HCT116 (cell line): ENCODE results near the gene KLHL9. TPM values are rescaled to one million over a fixed set of nuclear protein-coding genes. Genes with fewer than 3 reads are reported as not detected.

Experiments
- ATAC-seq: fragments of 200-7000 bp; cut with Tn5 transposase; 2 replicates; pipeline ENCODE4 v1.9.1; 2020; ENCODE audit warnings: mild to moderate bottlenecking, moderate library complexity
- BruUV-seq: library from RNA; stranded (reverse); fragments of 400-500 nt; replicated peaks from 2 replicates; lab custom pipeline; 2021; lab: Mats Ljungman, UMichigan
- CTCF ChIA-PET: fragments of 300-600 bp; sonication (Branson Sonifier 250); formaldehyde crosslinking; loops from one replicate; lab custom pipeline; 2021; ENCODE audit warnings: antibody characterized with exemption; lab: Charles Lee
- POLR2A ChIA-PET: fragments of 300-600, 350-600 bp; sonication (Branson Sonifier 250); formaldehyde crosslinking; loops from one replicate; lab custom pipeline; 2021; ENCODE audit warnings: antibody characterized with exemption; lab: Charles Lee
- RAD21 ChIA-PET, 2 experiments: fragments of 300-600 bp; sonication (Branson Sonifier 250); formaldehyde crosslinking; loops; one replicate each; lab custom pipeline; 2023; ENCODE audit warnings: low total read pairs in 2 of 2; ENCODE audit not compliant: uncharacterized antibody in 2 of 2, unreplicated experiment in 2 of 2, low non-redundant PET in 1 of 2; lab: Charles Lee
- DNase-seq: peaks from one replicate; pipeline ENCODE4 v3.0.0-alpha.2; 2010; ENCODE audit warnings: low read depth, low spot score
- H2AFZ ChIP-seq: fragments of 200-600 bp; shearing (Covaris generic), sonication (generic); 2 replicates; pipeline ENCODE4 v1.6.1; 2017; ENCODE audit warnings: low read depth, mixed run types, mixed read lengths, antibody characterized with exemption, low read length; ENCODE audit not compliant: poor library complexity, severe bottlenecking
- H3K27ac ChIP-seq: 2 replicates; pipeline ENCODE4 v1.5.1; 2012; ENCODE audit warnings: low read depth, low read length
- H3K27me3 ChIP-seq: fragments of 200-600 bp; sonication (generic); 2 replicates; pipeline ENCODE4 v1.6.1; 2016; ENCODE audit warnings: mixed run types, low read length, mixed read lengths; ENCODE audit not compliant: insufficient read depth
- H3K36me3 ChIP-seq, 2 experiments: fragments of 200-500 bp in 1 of 2; fragments of 200-600 bp in 1 of 2; sonication (Bioruptor generic) in 1 of 2; sonication (generic) in 1 of 2; 2 replicates each; pipeline versions ENCODE4 v1.5.1 to v1.6.1; 2014 to 2016; ENCODE audit warnings: low read length in 2 of 2, inconsistent platforms in 1 of 2, mixed read lengths in 1 of 2, mixed run types in 1 of 2; ENCODE audit not compliant: insufficient read depth in 2 of 2, control insufficient read depth in 1 of 2
- H3K4me1 ChIP-seq, 2 experiments: fragments of 200-600 bp in 1 of 2; sonication (generic) in 1 of 2; 2 replicates each; pipeline versions ENCODE4 v1.5.1 to v1.6.1; 2012 to 2017; ENCODE audit warnings: low read length in 2 of 2, inconsistent platforms in 1 of 2, mild to moderate bottlenecking in 1 of 2, mixed read lengths in 1 of 2, mixed run types in 1 of 2, moderate library complexity in 1 of 2; ENCODE audit not compliant: insufficient read depth in 2 of 2, control insufficient read depth in 1 of 2
- H3K4me2 ChIP-seq: fragments of 200-600 bp; sonication (generic); 2 replicates; pipeline ENCODE4 v1.6.1; 2017; ENCODE audit warnings: mixed run types, low read length, mixed read lengths
- H3K4me3 ChIP-seq, 2 experiments: fragments of 200-600 bp in 1 of 2; sonication (generic) in 1 of 2; replicated peaks in 1 of 2; 2 replicates each; pipeline ENCODE4 v1.5.1; 2011 to 2016; ENCODE audit warnings: low read length in 2 of 2, control low read depth in 1 of 2, low read depth in 1 of 2, mild to moderate bottlenecking in 1 of 2, mixed read lengths in 1 of 2, mixed run types in 1 of 2
- H3K79me2 ChIP-seq: fragments of 200-600 bp; sonication (generic); 2 replicates; pipeline ENCODE4 v1.6.1; 2017; ENCODE audit warnings: mild to moderate bottlenecking, mixed run types, low read length, moderate library complexity, mixed read lengths; ENCODE audit not compliant: insufficient read depth
- H3K9ac ChIP-seq: fragments of 200-600 bp; sonication (generic); 2 replicates; pipeline ENCODE4 v1.6.1; 2016; ENCODE audit warnings: low read length, mixed read lengths
- H3K9me2 ChIP-seq: fragments of 200-600 bp; sonication (generic), shearing (Covaris generic); 2 replicates; pipeline ENCODE4 v1.6.1; 2017; ENCODE audit warnings: mixed run types, mild to moderate bottlenecking, moderate library complexity; ENCODE audit not compliant: insufficient read depth
- H3K9me3 ChIP-seq, 2 experiments: fragments of 200-500 bp in 1 of 2; fragments of 200-600 bp in 1 of 2; sonication (Bioruptor generic) in 1 of 2; sonication (generic) in 1 of 2; 2 replicates each; pipeline ENCODE4 v1.6.1; 2014 to 2017; ENCODE audit warnings: low read length in 2 of 2, mixed read lengths in 2 of 2, inconsistent platforms in 1 of 2, low read depth in 1 of 2, mild to moderate bottlenecking in 1 of 2, mixed run types in 1 of 2, moderate library complexity in 1 of 2; ENCODE audit not compliant: control insufficient read depth in 1 of 2, insufficient read depth in 1 of 2
- H4K20me1 ChIP-seq: fragments of 200-600 bp; sonication (generic), shearing (Covaris generic); 2 replicates; pipeline ENCODE4 v1.6.1; 2017; ENCODE audit warnings: mixed run types, mild to moderate bottlenecking, moderate library complexity; ENCODE audit not compliant: insufficient read depth
- EGR1 ChIP-seq: IDR thresholded peaks from 2 replicates; pipeline ENCODE4 v1.6.1; 2012; ENCODE audit warnings: low read depth
- EZH2 ChIP-seq: fragments of 200-600 bp; sonication (generic); IDR thresholded peaks from 2 replicates; pipeline ENCODE4 v1.6.1; 2017; ENCODE audit warnings: antibody characterized with exemption, mixed run types
- EZH2phosphoT487 ChIP-seq: fragments of 200-600 bp; IDR thresholded peaks from 2 replicates; pipeline ENCODE4 v1.6.1; 2018; ENCODE audit warnings: antibody characterized with exemption, borderline replicate concordance
- FOSL1 ChIP-seq: IDR thresholded peaks from 2 replicates; pipeline ENCODE4 v1.6.1; 2012; ENCODE audit warnings: low read depth
- POLR2A ChIP-seq: IDR thresholded peaks from 2 replicates; pipeline ENCODE4 v1.7.0; 2011; ENCODE audit warnings: borderline replicate concordance; ENCODE audit not compliant: insufficient read depth, insufficient read length; ENCODE audit errors: extremely low read depth
- POLR2AphosphoS5 ChIP-seq: IDR thresholded peaks from 2 replicates; pipeline ENCODE4 v1.6.1; 2011; ENCODE audit warnings: mild to moderate bottlenecking, low read depth, low read length, moderate library complexity
- SIN3A ChIP-seq: IDR thresholded peaks from 2 replicates; pipeline ENCODE4 v1.6.1; 2012; ENCODE audit warnings: low read depth
- SRF ChIP-seq: IDR thresholded peaks from 2 replicates; pipeline ENCODE4 v1.6.1; 2012; ENCODE audit warnings: low read depth
- ZFX ChIP-seq: fragments of 450-650 bp; IDR thresholded peaks from 2 replicates; pipeline ENCODE4 v1.6.1; 2017
- intact Hi-C: fragments of 100-400 bp; cut with micrococcal nuclease; formaldehyde crosslinking; loops from 2 replicates; pipeline ENCODE4 v1.10.0; 2022
- total RNA-seq: library from RNA; stranded (reverse); gene quantifications from one replicate; pipeline ENCODE4 v1.2.1, GENCODE V29; 2021; ENCODE audit not compliant: unreplicated experiment
- TF ChIP-seq, protein P1 (sequence below): IDR thresholded peaks from 2 replicates; pipeline ENCODE4 v1.6.1; 2011; ENCODE audit warnings: mild to moderate bottlenecking, low read length, moderate library complexity; ENCODE audit not compliant: insufficient replicate concordance; ENCODE audit errors: extremely low read depth
- TF ChIP-seq, protein P2 (sequence below): IDR thresholded peaks from 2 replicates; pipeline ENCODE4 v1.6.1; 2012

Gene KLHL9
- total RNA-seq, 1 experiment from 2014 or later, result 16.4 TPM

DNA sequence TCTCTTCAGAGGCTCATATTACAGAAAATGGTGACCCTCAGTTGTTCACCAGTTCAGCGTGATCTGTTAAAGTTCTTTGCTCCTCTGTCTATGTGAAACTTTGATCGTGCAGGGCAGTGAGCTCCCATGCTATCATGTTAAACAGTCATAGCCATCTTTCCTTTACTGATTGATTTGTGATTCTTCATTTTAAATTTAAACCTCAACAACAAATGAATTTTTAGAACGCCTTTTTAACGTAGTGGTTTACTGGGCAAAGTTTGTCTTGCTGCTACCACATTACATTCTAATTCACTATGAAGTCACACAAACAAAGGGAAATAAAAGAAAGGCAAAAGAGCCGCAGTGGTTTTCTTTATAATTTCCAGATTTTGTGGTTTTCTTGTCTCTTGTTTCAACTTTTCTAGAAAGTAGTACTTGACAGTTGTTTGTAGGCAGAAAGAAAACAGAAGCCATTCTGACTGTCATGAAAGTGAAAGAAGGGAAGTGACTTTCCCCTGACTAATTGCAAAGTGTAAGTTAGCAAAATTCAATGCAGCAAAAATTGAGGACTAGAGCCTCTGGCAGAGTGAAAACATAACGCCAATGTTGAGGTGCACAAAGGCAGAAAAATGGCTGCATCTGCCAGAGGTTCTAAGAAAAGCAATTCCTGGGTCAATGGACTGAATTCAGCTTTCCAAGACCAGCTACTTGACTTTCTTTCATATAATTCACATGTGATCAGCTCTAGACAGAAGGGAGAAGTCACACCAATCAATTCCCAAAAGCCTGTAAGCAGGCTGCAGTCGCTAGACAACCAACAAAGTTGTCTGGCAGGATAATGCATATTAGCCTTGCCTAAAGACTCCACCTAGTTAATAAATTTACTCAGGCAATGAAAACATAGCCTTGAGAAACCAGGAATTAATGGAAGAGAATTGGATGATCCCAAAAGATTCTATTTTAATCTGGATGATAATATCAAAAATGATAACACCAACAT, 22.6 kb upstream of the KLHL9 start:
- Histone ChIP-seq H3K9ac (no peak overlapping the region), H3K4me1 (no peaks in the 10 kb centered on the region), H3K36me3 (no peaks in the 10 kb centered on the region), H3K9me3 (no peaks in the 10 kb centered on the region), H4K20me1 (no peaks in the 10 kb centered on the region), H3K27ac (no peak overlapping the region), H2AFZ (no peak overlapping the region), H3K4me2 (no peak overlapping the region), H3K79me2 (no peaks in the 10 kb centered on the region)
- ChIA-PET RAD21 (no interaction called here), CTCF (no interaction called here), POLR2A (no interaction called here)
- no peak for DNase-seq
- intact Hi-C loops, result no loop called here
- no peak for ATAC-seq
- TF ChIP-seq, protein P1, sequence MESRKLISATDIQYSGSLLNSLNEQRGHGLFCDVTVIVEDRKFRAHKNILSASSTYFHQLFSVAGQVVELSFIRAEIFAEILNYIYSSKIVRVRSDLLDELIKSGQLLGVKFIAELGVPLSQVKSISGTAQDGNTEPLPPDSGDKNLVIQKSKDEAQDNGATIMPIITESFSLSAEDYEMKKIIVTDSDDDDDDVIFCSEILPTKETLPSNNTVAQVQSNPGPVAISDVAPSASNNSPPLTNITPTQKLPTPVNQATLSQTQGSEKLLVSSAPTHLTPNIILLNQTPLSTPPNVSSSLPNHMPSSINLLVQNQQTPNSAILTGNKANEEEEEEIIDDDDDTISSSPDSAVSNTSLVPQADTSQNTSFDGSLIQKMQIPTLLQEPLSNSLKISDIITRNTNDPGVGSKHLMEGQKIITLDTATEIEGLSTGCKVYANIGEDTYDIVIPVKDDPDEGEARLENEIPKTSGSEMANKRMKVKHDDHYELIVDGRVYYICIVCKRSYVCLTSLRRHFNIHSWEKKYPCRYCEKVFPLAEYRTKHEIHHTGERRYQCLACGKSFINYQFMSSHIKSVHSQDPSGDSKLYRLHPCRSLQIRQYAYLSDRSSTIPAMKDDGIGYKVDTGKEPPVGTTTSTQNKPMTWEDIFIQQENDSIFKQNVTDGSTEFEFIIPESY, result no peak
- TF ChIP-seq SRF (no peak), EZH2 (no peak), FOSL1 (no peak), POLR2A (no peak), ZFX (no peak), SIN3A (no peak), EZH2phosphoT487 (no peak), EGR1 (no peak), POLR2AphosphoS5 (no peak)
- TF ChIP-seq, protein P2, sequence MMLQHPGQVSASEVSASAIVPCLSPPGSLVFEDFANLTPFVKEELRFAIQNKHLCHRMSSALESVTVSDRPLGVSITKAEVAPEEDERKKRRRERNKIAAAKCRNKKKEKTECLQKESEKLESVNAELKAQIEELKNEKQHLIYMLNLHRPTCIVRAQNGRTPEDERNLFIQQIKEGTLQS, result no peak
- TF ChIP-seq, all 23 proteins: peak for 0
- no peaks in the 10 kb centered on the region for H3K27me3 ChIP-seq
- H3K4me3 ChIP-seq, result no peak overlapping the region
- H3K9me2 ChIP-seq, result no peaks in the 10 kb centered on the region
- no TSS peak for BruUV-seq
